H7 (cell line): ENCODE measurements around the gene SHC4. TPM values are rescaled to one million over a fixed set of nuclear protein-coding genes. Genes with fewer than 3 reads are reported as not detected.
A peak's percentile ranks its signal among the peaks of the same experiment; 100 is the strongest.
"Not testable (repeated sequence)": the region's sequence is repeated elsewhere in the genome, so short reads cannot be mapped to it uniquely, and the experiment has no call there.

Experiments used
- DNase-seq: peaks from one replicate; pipeline ENCODE4 v3.0.0; 2012
- H3K27me3 ChIP-seq: 2 replicates; pipeline ENCODE4 v1.6.0; 2011; ENCODE audit warnings: mild to moderate bottlenecking, low read length; ENCODE audit not compliant: control insufficient read depth, insufficient read depth
- H3K36me3 ChIP-seq: replicated peaks from 2 replicates; pipeline ENCODE4 v1.5.1; 2011; ENCODE audit warnings: low read length; ENCODE audit not compliant: control insufficient read depth, insufficient read depth
- H3K4me3 ChIP-seq: 2 replicates; pipeline ENCODE4 v1.5.1; 2011; ENCODE audit warnings: low read depth, mild to moderate bottlenecking, control low read depth, low read length, moderate library complexity; ENCODE audit not compliant: insufficient read depth
- total RNA-seq: library from RNA; depleted of rRNA; stranded (reverse); fragments of >200 nt; shearing (Covaris generic); gene quantifications from 2 replicates; pipeline ENCODE4 v1.2.3, GENCODE V29; 2014

The SHC4 gene
- total RNA-seq, 1 experiment from 2014 or later = 0.03 TPM

DNA sequence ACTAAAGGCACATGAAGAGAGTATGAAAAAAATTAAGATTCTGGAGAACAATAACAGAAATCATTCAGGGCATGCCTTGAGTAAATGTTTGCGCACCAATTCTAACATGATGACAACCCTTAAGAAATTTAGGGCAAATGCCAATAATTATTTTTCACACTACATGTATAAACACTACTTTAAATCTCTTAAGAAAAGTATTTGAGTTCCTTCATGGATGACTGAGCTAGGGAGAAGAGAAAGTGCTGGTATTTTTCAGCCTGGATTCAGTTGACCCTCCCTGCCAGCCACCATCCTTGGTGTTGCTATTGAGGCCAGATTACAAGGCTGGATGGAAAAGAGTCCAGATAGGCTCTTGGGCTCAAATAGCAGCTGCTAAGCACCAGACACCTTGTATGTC lies 93.8 kb downstream of the SHC4 start:
- no peaks in the 10 kb centered on the region for H3K36me3 ChIP-seq
- no peaks in the 10 kb centered on the region; the same call in 1 of the 2 replicates for H3K27me3 ChIP-seq
- no peak overlapping the region for H3K4me3 ChIP-seq
- no peak for DNase-seq

DNA sequence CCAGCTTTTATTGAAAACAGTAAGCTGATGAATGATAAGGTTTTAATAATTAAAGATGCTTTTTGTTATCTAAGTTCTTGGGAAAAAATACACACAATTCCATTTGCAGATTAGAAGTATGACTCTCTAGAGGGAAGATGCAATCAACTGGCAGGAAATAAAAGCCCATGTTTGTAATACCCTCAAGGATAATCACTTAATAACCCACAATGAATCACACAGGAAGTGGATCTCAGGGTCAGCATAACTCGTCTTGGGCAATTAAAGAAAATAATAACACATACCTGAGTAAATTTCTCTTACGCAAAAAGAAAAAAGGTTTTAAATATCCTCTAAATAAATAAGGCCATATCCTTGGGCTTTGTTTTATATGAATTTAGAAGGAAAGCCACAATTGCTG lies 95.2 kb downstream of the SHC4 start:
- Histone ChIP-seq H3K4me3 (no peak overlapping the region), H3K27me3 (no peaks in the 10 kb centered on the region), H3K36me3 (no peaks in the 10 kb centered on the region)
- DNase-seq = no peak

DNA sequence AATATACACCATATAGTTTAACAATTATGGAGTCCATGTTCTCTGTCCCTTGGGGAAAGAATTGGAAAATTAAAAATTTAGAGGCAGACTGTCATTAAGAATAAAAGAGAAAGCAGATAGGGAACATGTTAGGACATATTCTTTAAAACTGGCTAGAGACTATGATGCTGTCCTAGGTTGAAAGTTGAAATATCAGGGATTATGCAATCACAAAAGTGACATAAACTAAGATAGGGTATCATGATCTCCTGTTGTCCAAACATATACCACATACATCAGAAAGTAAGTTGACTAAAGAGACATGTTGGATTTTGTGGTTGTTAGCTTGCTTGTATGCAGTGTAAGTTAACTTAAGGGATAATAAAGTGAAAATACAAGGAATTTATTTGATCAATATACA lies 95.7 kb downstream of the SHC4 start:
- Histone ChIP-seq H3K27me3 (no peaks in the 10 kb centered on the region), H3K36me3 (no peaks in the 10 kb centered on the region), H3K4me3 (no peak overlapping the region)
- DNase-seq = no peak

DNA sequence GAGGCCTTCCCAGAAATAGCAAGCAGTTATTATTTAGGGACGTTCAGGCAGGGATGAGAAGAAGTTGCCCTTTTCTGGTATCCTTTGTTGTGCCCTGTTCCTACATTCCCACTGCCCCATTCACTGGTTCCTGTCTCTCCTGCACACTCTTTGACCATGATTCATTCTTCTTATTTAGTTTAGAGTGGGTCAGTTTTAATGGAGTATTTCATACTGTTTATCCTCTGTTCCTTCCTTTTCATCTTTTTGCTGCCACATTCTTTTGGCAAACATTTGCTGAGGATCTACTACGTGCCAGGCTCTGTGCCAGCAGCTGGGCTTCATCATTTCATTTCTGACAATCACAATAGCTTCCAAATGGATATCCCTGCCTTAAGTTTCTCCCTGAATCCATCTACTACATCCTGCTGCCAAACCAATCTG lies 97.6 kb downstream of the SHC4 start:
- H3K4me3 ChIP-seq = no peak overlapping the region
- no peak for DNase-seq

DNA sequence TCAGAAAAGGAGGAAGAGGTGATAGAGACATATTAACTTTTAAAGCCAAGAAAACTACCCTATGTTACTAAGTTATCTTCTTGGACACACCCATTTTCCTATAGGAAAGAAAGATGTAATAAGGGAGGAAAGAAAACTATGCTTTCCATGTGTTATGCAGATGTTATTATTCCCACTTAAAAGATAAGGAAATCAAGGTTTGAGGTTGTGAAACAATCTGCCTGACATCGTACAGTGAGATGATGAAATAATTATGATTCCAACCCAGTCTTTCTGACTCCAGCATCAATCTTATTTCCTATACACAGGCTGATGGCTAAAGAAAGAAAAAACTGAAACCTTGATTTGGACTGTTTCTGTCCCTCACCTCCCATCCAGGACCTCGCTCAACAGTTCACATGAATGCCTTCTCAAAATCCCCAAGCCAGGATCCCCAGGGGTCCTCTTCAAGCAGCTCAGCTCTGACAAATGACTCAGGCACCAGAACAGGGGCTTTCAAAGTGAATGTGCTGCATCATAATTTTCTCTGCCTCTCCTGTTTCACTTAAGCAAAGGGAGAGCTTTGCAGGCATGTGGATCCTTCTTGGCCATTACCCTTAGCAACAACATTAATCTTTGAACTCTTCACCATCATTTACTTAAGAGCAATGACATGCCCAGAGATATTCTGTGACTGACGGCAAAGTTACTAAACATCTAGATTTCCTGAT lies 98.2 kb downstream of the SHC4 start:
- H3K36me3 ChIP-seq = no peaks in the 10 kb centered on the region
- DNase-seq = peak; percentile 42
- no peaks in the 10 kb centered on the region for H3K27me3 ChIP-seq
- no peak overlapping the region for H3K4me3 ChIP-seq

More for the DNA sequence above, 97.6 kb downstream of the SHC4 start:
- H3K27me3 ChIP-seq = no peaks in the 10 kb centered on the region
- H3K36me3 ChIP-seq = no peaks in the 10 kb centered on the region

DNA sequence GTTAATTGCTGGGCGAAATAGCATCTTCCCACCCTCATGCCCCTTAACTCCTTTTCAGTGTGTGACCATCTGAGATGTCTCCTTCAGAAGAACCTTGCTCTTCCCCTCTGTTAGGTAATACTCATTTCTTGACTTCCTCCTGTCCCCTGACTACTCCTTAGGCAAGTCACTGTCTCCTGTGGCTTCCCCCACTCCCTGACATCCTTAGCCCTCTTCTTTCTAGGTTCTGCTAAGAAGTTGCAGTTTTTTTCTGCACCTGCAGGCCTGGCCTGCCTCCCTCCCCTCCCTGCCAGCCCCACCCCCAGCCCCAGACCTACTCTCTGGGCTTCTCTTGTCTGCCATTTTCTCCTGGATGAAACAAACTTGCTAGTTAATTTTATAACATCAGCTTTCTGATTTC lies 101.0 kb downstream of the SHC4 start:
- H3K4me3 ChIP-seq = no peak overlapping the region
- DNase-seq = peak; percentile 53
- no peaks in the 10 kb centered on the region for H3K36me3 ChIP-seq
- H3K27me3 ChIP-seq = no peaks in the 10 kb centered on the region

DNA sequence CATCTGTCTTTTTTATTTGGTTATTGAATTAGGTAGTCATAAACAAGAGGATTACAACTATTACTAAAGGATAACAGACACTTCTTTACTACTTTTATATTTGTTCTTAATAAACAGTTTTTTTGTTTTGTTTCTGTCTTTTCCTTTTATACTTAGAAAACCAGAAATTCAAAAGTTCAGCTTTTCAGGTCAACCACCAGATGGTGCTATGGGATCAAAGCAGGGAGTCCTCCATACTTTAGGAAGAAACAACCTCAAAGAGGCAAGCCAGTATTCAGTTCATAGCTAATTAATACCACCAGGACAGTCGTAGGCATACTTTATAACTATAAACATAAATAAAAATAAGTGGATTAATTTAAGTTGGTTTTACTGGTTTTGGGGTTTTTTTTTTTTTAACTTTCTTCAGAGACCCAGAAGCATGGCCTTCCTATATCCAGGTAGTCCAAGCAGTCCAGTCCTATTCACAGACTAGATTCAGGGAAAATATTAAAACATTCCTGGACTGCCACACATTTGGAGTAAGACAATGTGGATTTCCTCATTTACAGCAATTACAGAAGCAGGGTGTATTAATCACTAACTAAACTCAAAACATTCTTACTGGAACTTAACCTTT lies 101.8 kb downstream of the SHC4 start:
- no peaks in the 10 kb centered on the region for H3K36me3 ChIP-seq
- no peaks in the 10 kb centered on the region for H3K27me3 ChIP-seq
- DNase-seq = peak; percentile 56
- no peak overlapping the region for H3K4me3 ChIP-seq

DNA sequence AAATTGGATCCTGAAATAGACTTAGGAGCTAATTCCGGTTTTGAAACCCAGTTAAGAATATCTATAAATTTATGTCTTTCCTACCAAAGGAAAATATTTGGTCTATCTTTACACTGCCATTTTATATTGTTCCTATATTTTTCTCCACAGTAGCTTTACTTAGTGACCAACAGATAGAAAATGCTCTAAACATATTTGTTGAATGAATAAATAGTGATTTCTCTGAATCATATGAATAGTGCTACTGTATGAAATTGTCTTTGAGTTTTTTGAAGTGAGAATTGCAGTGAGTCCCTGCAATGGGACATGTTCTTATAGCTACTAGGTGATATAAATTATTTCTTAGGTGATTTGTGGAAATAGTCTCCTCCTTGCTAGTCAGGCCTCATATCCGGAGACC lies 104.3 kb downstream of the SHC4 start:
- Histone ChIP-seq H3K36me3 (no peaks in the 10 kb centered on the region), H3K4me3 (no peak overlapping the region), H3K27me3 (no peaks in the 10 kb centered on the region)
- no peak for DNase-seq

DNA sequence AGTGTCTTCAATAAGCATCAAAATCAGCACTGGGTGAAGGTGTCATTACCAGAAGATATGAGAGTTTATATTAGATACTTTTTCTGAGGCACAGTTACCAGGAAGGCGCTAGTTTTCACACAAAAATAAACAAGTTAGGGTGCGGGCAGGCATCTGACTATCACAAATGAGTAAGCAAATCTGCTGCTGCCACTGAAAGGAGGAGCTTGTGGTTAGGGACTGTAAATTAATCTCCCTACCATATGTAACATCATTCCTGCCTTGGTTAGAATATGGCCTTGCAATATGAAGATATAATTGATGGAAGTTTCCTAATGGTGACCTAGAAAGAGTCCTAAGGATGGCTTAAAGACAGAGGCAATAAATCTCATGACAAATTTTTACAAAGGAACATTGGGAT lies 105.3 kb downstream of the SHC4 start:
- Histone ChIP-seq H3K27me3 (no peaks in the 10 kb centered on the region), H3K36me3 (no peaks in the 10 kb centered on the region), H3K4me3 (no peak overlapping the region)
- DNase-seq = no peak

DNA sequence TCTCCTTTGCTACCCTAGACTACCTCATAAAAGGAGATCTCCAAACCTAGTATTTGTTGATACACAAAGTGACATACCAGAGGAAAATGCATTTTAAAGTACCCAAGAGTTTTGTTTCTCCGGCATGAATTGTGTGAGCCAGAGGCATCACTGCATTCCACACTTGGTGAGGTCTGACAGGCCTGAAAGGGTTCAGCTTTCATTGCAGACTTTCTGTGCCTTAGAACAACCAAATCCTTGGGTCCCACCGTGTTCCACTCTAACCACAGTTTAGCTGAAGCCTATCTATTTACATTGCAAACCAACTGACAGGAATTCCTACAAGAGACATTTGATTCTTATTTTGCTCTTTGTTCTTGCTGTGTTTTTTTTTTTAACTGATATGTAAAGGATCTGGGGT lies 106.8 kb downstream of the SHC4 start:
- Histone ChIP-seq H3K27me3 (no peaks in the 10 kb centered on the region), H3K36me3 (no peaks in the 10 kb centered on the region), H3K4me3 (no peak overlapping the region)
- DNase-seq = peak; percentile 25

DNA sequence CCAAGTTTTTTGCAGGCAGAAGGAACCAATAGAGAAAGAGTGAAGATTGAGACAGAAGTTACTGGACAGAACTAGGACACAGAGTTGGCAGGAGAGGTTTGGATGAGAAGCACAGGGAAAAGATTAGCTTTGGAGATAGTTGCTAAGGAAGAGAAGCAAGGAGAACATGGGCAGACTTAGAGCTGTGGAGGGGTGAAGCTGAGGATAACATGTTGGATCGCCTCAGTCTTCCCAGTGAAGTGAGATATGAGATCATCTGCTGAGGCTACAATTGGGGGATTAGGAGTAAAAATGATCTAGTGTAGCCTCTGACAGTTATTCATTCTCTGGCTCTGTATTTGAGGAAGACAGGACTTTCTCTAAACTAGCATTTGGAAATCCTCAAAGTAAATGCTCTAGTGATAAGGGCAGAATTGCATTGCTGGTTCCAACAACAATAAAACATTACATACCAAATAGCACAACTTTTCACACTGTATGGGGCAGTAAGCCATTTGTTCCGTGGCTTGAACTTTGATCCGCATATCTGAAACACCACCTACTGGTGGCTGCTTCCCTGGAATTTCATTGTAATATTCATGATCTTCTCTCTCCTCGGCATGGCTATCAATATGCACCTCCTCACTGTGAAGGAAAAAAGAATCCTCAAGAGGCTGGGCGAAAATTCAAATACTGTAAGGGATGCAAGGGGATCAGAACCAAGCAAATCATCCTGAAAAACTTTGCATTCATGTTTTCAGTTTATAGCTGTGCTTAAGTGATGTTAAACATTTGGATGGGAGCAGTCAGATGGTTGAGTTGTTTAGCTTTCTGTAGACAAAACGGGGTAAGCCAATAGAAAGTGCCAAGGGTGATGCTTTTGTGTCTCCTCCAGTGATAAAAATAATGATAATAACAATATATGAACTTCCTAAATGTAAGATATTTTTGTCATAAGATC lies 107.9 kb downstream of the SHC4 start:
- Histone ChIP-seq H3K4me3 (no peak overlapping the region), H3K27me3 (no peaks in the 10 kb centered on the region)
- peak; percentile 35 for DNase-seq

DNA sequence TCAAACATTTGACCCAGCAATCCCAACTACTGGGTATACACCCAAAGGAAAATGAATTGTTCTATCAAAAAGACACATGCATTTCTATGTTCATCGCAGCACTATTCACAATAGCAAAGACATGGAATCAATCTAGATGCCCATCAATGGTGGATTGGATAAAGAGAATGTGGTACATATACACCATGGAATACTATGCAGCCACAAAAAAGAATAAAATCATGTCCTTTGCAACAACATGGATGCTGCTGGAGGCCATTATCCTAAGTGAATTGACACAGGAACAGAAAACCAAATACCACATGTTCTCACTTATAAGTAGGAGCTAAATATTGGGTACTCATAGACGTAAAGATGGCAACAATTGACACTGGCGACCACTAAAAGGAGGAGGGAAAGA lies 109.3 kb downstream of the SHC4 start:
- H3K4me3 ChIP-seq, H3K27me3 ChIP-seq, H3K36me3 ChIP-seq, DNase-seq: not testable (repeated sequence)

More for the DNA sequence above, 107.9 kb downstream of the SHC4 start:
- no peaks in the 10 kb centered on the region for H3K36me3 ChIP-seq

DNA sequence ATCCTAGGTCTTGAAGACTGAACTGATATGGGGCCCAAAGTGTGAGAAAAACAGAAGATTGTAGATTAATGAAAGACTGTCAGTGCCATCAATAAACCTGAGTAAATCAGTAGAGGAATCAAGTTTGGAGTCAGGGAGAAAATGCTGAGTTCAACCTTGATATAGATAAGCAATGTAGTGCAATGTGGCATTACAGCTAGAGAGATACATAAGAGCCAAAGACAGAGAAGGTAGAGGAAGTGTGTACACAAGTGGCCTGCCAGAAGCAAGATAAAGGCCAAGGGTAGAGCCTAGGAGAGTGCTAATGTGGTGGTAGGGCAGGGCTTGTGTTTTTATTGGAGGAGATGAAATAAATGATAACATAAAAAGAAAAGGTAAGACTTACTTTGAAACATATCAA lies 111.8 kb downstream of the SHC4 start:
- Histone ChIP-seq H3K4me3 (no peak overlapping the region), H3K27me3 (no peaks in the 10 kb centered on the region), H3K36me3 (no peaks in the 10 kb centered on the region)
- no peak for DNase-seq

DNA sequence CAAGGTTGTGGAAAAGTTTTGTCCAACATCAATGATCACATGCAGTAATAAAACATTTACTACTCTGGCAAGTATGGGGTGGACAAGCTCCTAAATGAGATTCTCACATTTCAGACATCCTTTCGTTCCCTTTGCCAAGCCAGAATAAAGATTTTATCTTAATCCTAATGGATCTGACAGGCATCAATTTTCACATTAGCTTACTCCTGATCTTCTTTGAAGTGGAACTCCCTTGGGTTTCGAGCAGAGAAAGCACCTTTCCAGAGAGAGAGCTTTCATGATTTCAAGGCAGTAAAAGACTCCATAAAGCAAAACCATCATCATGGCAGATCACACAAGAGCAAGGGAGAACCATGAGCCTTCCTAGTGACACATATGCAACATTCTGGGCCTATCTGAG lies 113.1 kb downstream of the SHC4 start:
- Histone ChIP-seq H3K36me3 (no peaks in the 10 kb centered on the region), H3K27me3 (no peaks in the 10 kb centered on the region), H3K4me3 (no peak overlapping the region)
- no peak for DNase-seq

DNA sequence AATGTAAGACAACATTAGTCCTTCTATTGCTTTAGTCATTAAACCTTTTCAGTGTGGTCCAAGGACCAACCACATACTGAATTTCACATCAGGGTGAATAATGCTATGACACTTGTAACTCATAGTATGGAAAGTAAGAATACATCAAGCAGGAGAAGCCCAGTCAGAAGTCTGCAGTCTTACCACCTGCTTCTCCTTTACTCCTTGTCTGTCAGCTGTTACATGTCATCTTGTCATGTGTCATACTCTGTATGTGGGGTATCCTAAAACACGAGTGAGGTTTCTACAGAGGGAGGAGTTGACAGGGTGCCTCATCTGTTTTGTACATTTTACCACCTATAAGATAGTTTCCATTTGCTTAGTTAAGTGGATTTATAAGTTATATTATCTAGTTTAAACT lies 118.6 kb downstream of the SHC4 start:
- no peak for DNase-seq
- Histone ChIP-seq H3K27me3 (no peaks in the 10 kb centered on the region), H3K36me3 (no peaks in the 10 kb centered on the region), H3K4me3 (no peak overlapping the region)
